GM12878 (cell line): ENCODE data around the gene MCF2L2. TPM values are rescaled to one million over a fixed set of nuclear protein-coding genes. Genes with fewer than 3 reads are reported as not detected.

Source experiments
- ATAC-seq: fragments of 200-7000 bp; cut with Tn5 transposase; 3 replicates; pipeline ENCODE4 v1.9.1; 2020; ENCODE audit warnings: mild to moderate bottlenecking, moderate library complexity
- BruUV-seq: library from RNA; stranded (reverse); fragments of 400-500 nt; replicated peaks from 2 replicates; lab custom pipeline; 2021; lab: Mats Ljungman, UMichigan
- CTCF ChIA-PET: fragments of 300-600 bp; sonication (Branson Sonifier 250); formaldehyde crosslinking; extraction: SDS; loops from one replicate; lab custom pipeline; 2021; ENCODE audit warnings: inconsistent platforms; lab: Yijun Ruan, JAX
- POLR2A ChIA-PET: fragments of 350-600 bp; formaldehyde crosslinking; extraction: SDS; loops from one replicate; lab custom pipeline; 2021; ENCODE audit warnings: inconsistent platforms; lab: Charles Lee
- RAD21 ChIA-PET: fragments of 300-600 bp; sonication (Branson Sonifier 250); formaldehyde crosslinking; loops from one replicate; lab custom pipeline; 2023; ENCODE audit warnings: antibody characterized with exemption; ENCODE audit not compliant: unreplicated experiment; lab: Charles Lee
- SMC1A ChIA-PET: fragments of 300-600 bp; sonication (Branson Sonifier 250); formaldehyde crosslinking; loops from one replicate; lab custom pipeline; 2023; ENCODE audit not compliant: unreplicated experiment, uncharacterized antibody; lab: Charles Lee
- DNase-seq: peaks from one replicate; pipeline ENCODE4 v3.0.0-alpha.2; 2011; ENCODE audit warnings: low read depth, low spot score
- FAIRE-seq: peaks from 3 replicates; lab custom pipeline; 2011; peaks lifted over from hg19 to GRCh38; lab: Jason Lieb, UNC
- H2AFZ ChIP-seq: 2 replicates; pipeline ENCODE4 v1.6.0; 2011; ENCODE audit warnings: low read depth, low read length, control low read depth; ENCODE audit not compliant: control insufficient read depth
- H3K27ac ChIP-seq: 2 replicates; pipeline ENCODE4 v1.5.1; 2011; ENCODE audit warnings: control low read depth; ENCODE audit not compliant: control insufficient read depth, insufficient read depth
- H3K27me3 ChIP-seq, 2 experiments: replicated peaks in 1 of 2; 2 replicates each; pipeline versions ENCODE4 v1.6.0 to v1.6.1; 2011; ENCODE audit warnings: low read length in 1 of 2; ENCODE audit not compliant: control insufficient read depth in 2 of 2, insufficient read depth in 2 of 2
- H3K36me3 ChIP-seq, 2 experiments: 2 replicates each; pipeline ENCODE4 v1.5.1; 2011; ENCODE audit warnings: low read length in 1 of 2; ENCODE audit not compliant: control insufficient read depth in 2 of 2, insufficient read depth in 2 of 2
- H3K4me1 ChIP-seq: 2 replicates; pipeline ENCODE4 v1.6.1; 2011; ENCODE audit warnings: mild to moderate bottlenecking, low read length, moderate library complexity, mixed read lengths; ENCODE audit not compliant: control insufficient read depth, insufficient read depth
- H3K4me2 ChIP-seq: 2 replicates; pipeline ENCODE4 v1.6.0; 2011; ENCODE audit warnings: control low read depth; ENCODE audit not compliant: control insufficient read depth, insufficient read depth
- H3K4me3 ChIP-seq: fragments of 200-600 bp; sonication (generic); 2 replicates; pipeline ENCODE4 v1.5.1; 2016
- H3K79me2 ChIP-seq: 2 replicates; pipeline ENCODE4 v1.6.0; 2011; ENCODE audit warnings: low read length; ENCODE audit not compliant: control insufficient read depth, insufficient read depth
- H3K9ac ChIP-seq: 2 replicates; pipeline ENCODE4 v1.8.0; 2011; ENCODE audit warnings: low read length, control low read depth, mixed read lengths; ENCODE audit not compliant: control insufficient read depth, insufficient read depth
- H3K9me3 ChIP-seq: replicated peaks from 3 replicates; pipeline ENCODE4 v1.5.1; 2011; ENCODE audit warnings: mild to moderate bottlenecking, low read length; ENCODE audit not compliant: control insufficient read depth, insufficient read depth
- H4K20me1 ChIP-seq: 2 replicates; pipeline ENCODE4 v1.6.0; 2011; ENCODE audit not compliant: control insufficient read depth, insufficient read depth
- BRCA1 ChIP-seq: IDR thresholded peaks from 2 replicates; pipeline ENCODE4 v1.6.1; 2011; ENCODE audit warnings: low read depth, low read length, improper control_type of control experiment
- CBX3 ChIP-seq: fragments of 200-600 bp; sonication (generic); IDR thresholded peaks from 2 replicates; pipeline ENCODE4 v1.6.1; 2016; ENCODE audit warnings: low read depth, borderline replicate concordance
- CREM ChIP-seq: IDR thresholded peaks from 2 replicates; pipeline ENCODE4 v1.6.1; 2014; ENCODE audit warnings: antibody characterized with exemption, low read depth
- DPF2 ChIP-seq: fragments of 450-650 bp; IDR thresholded peaks from 2 replicates; pipeline ENCODE4 v1.6.1; 2017; ENCODE audit warnings: mild to moderate bottlenecking
- FOS ChIP-seq: IDR thresholded peaks from 3 replicates; pipeline ENCODE4 v1.6.1; 2011; ENCODE audit warnings: borderline replicate concordance; ENCODE audit not compliant: insufficient read length; ENCODE audit errors: extremely low read depth
- HDAC2 ChIP-seq: fragments of 200-600 bp; sonication (generic); IDR thresholded peaks from 2 replicates; pipeline ENCODE4 v1.6.1; 2017
- HDAC6 ChIP-seq: fragments of 200-600 bp; sonication (generic); IDR thresholded peaks from one replicate; pipeline ENCODE4 v1.8.0; 2017; ENCODE audit warnings: antibody characterized with exemption; ENCODE audit not compliant: unreplicated experiment
- PAX8 ChIP-seq: fragments of 450-650 bp; IDR thresholded peaks from 2 replicates; pipeline ENCODE4 v1.6.1; 2017; ENCODE audit warnings: mild to moderate bottlenecking, moderate library complexity
- RBBP5 ChIP-seq: fragments of 200-600 bp; sonication (generic); conservative IDR thresholded peaks from 2 replicates; pipeline ENCODE4 v1.6.1; 2016
- SIN3A ChIP-seq: IDR thresholded peaks from 2 replicates; pipeline ENCODE4 v1.6.1; 2012; ENCODE audit warnings: low read depth, low read length, improper control_type of control experiment
- SMC3 ChIP-seq: IDR thresholded peaks from 2 replicates; pipeline ENCODE4 v1.6.1; 2011; ENCODE audit warnings: low read length, improper control_type of control experiment, borderline replicate concordance
- SRF ChIP-seq, 2 experiments: IDR thresholded peaks; 2 replicates each; pipeline ENCODE4 v1.6.1; 2011; ENCODE audit warnings: low read depth in 2 of 2, low read length in 2 of 2, mild to moderate bottlenecking in 1 of 2, moderate library complexity in 1 of 2
- TCF12 ChIP-seq: IDR thresholded peaks from 2 replicates; pipeline ENCODE4 v1.6.1; 2011; ENCODE audit warnings: low read depth, mild to moderate bottlenecking, low read length
- ZSCAN29 ChIP-seq: fragments of 450-650 bp; IDR thresholded peaks from 2 replicates; pipeline ENCODE4 v1.6.1; 2017; ENCODE audit warnings: mild to moderate bottlenecking, moderate library complexity
- ZZZ3 ChIP-seq: IDR thresholded peaks from 2 replicates; pipeline ENCODE4 v1.6.1; 2011; ENCODE audit warnings: low read depth; ENCODE audit not compliant: control insufficient read depth, insufficient read length
- WGBS: methylation state at CpG from one replicate; pipeline ENCODE4 v1.1.6; 2016; ENCODE audit warnings: low lambda C conversion rate; ENCODE audit not compliant: insufficient replicate concordance, insufficient coverage; ENCODE audit errors: missing lambda C conversion rate; 5-methylcytosine and 5-hydroxymethylcytosine counted together
- in situ Hi-C: fragments of 300-500 bp; cut with MboI; formaldehyde crosslinking; loops from 9 replicates; pipeline ENCODE4 v1.14.3; 2018; ENCODE audit warnings: mixed read lengths
- intact Hi-C: fragments of 100-400 bp; cut with micrococcal nuclease; formaldehyde crosslinking; loops from one replicate; pipeline ENCODE4 v1.14.2; 2022; ENCODE audit not compliant: unreplicated experiment
- polyA plus RNA-seq, 11 experiments: library from polyadenylated mRNA; depleted of rRNA in 4 of 11; unstranded in 6 of 11; stranded (reverse) in 5 of 11; fragments of >200 nt; fragmentation: Nextera tagmentation in 4 of 11; fragmentation: Illumina TruSeq in 1 of 11; extraction: Ambion mirVana in 4 of 11; extraction: Trizol in 1 of 11; gene quantifications; 1 replicate in 1 of 11; 2 replicates in 10 of 11; pipeline versions ENCODE4 v1.2.1 to v1.2.3, GENCODE V29; 2011 to 2016; ENCODE audit warnings: inconsistent platforms in 2 of 11, missing spikeins in 2 of 11, low read depth in 1 of 11
- total RNA-seq, 4 experiments: library from RNA; depleted of rRNA in 3 of 4; stranded (reverse); fragments of >200 nt in 3 of 4; fragmentation: Illumina TruSeq in 1 of 4; extraction: Trizol in 1 of 4; gene quantifications; 2 replicates each; pipeline versions ENCODE4 v1.2.1 to v1.2.3, GENCODE V29; 2013 to 2021
- TF ChIP-seq, protein P1 (sequence below): IDR thresholded peaks from 2 replicates; pipeline ENCODE4 v1.6.1; 2012; ENCODE audit warnings: low read depth, low read length, improper control_type of control experiment
- TF ChIP-seq, protein P2 (sequence below): IDR thresholded peaks from 2 replicates; pipeline ENCODE4 v1.6.1; 2011; ENCODE audit warnings: low read depth, mild to moderate bottlenecking, low read length, moderate library complexity, borderline replicate concordance; ENCODE audit errors: extremely low read depth
- TF ChIP-seq, protein P3 (sequence below): IDR thresholded peaks from 2 replicates; pipeline ENCODE4 v1.6.1; 2011; ENCODE audit warnings: mild to moderate bottlenecking, low read depth, low read length, moderate library complexity; ENCODE audit not compliant: insufficient replicate concordance

The MCF2L2 gene
- total and polyA plus RNA-seq, 10 of the 15 experiments (the other 5 are each of a cell fraction or from before 2014, with no cell fraction given) = 0.37 to 2.8 (median 1.4) TPM

DNA sequence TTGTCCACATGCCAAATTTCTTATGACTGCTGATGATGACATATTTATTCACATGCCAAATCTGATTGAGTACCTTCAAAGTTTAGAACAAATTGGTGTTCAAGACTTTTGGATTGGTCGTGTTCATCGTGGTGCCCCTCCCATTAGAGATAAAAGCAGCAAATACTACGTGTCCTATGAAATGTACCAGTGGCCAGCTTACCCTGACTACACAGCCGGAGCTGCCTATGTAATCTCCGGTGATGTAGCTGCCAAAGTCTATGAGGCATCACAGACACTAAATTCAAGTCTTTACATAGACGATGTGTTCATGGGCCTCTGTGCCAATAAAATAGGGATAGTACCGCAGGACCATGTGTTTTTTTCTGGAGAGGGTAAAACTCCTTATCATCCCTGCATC is 158.1 kb downstream of the MCF2L2 start:
- ATAC-seq = no peak
- no peaks in the 10 kb centered on the region for H4K20me1 ChIP-seq
- no peak overlapping the region for H3K4me3 ChIP-seq
- H3K4me2 ChIP-seq = no peak overlapping the region
- H3K36me3 ChIP-seq = no peaks in the 10 kb centered on the region
- DNase-seq = no peak
- POLR2A ChIA-PET = no interaction called here
- WGBS = 42% methylated on average over 7 of the region's 7 CpGs
- H3K9ac ChIP-seq = no peak overlapping the region
- no peak for FAIRE-seq
- no peaks in the 10 kb centered on the region for H3K9me3 ChIP-seq
- in situ Hi-C loops = no loop called here
- H2AFZ ChIP-seq = no peak overlapping the region
- CTCF ChIA-PET = interaction anchor here (0.7 kb wide), 1 partner anchor 188 kb away, joined by 3 read pairs; no protein-coding TSS in a partner anchor
- H3K79me2 ChIP-seq = no peaks in the 10 kb centered on the region
- H3K27me3 ChIP-seq = no peaks in the 10 kb centered on the region; a peak in 1 of 4 replicates
- H3K27ac ChIP-seq = no peak overlapping the region
- SMC1A ChIA-PET = interaction anchor here (1.3 kb wide), 1 partner anchor 16 kb away, joined by 3 read pairs; no protein-coding TSS in a partner anchor
- RAD21 ChIA-PET = no interaction called here
- no peaks in the 10 kb centered on the region for H3K4me1 ChIP-seq
- TF ChIP-seq, protein P1, sequence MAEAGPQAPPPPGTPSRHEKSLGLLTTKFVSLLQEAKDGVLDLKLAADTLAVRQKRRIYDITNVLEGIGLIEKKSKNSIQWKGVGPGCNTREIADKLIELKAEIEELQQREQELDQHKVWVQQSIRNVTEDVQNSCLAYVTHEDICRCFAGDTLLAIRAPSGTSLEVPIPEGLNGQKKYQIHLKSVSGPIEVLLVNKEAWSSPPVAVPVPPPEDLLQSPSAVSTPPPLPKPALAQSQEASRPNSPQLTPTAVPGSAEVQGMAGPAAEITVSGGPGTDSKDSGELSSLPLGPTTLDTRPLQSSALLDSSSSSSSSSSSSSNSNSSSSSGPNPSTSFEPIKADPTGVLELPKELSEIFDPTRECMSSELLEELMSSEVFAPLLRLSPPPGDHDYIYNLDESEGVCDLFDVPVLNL = no peak
- TF ChIP-seq, protein P2, sequence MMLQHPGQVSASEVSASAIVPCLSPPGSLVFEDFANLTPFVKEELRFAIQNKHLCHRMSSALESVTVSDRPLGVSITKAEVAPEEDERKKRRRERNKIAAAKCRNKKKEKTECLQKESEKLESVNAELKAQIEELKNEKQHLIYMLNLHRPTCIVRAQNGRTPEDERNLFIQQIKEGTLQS = no peak
- no peak for TF ChIP-seq PAX8
- no peak for TF ChIP-seq HDAC2
- no peak for TF ChIP-seq SIN3A
- intact Hi-C loops = no loop called here
- no TSS peak for BruUV-seq

DNA sequence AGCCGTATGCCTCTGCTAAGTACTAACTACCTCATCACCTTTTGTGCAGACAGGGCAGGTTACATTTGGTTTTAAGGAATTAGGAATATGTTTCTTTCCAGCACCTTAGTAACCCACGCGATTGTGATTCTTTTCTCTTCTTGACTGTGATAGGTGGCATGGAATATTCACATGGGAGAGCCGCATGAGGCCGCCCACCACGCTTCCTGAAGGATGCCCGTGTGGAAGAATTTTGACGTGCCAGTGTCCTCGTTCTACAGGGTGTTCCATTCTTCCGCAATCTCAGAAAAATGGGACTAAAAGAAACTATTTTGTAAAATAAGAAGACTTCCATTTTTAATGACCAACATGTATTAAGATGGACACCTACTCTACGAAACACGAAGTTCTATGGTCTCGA is 159.1 kb downstream of the MCF2L2 start:
- BruUV-seq = no TSS peak
- Histone ChIP-seq H4K20me1 (no peaks in the 10 kb centered on the region), H3K27ac (no peak overlapping the region), H3K4me3 (no peak overlapping the region), H3K9me3 (no peaks in the 10 kb centered on the region), H3K4me1 (no peaks in the 10 kb centered on the region), H3K79me2 (no peaks in the 10 kb centered on the region), H3K27me3 (peaks cover 0 to under 1% of the 10 kb centered on the region in 2 experiments; a peak in 2 of 4 replicates), H3K36me3 (no peaks in the 10 kb centered on the region), H3K9ac (no peak overlapping the region), H2AFZ (no peak overlapping the region), H3K4me2 (no peak overlapping the region)
- RAD21 ChIA-PET = interaction anchor here (0.6 kb wide), 1 partner anchor 37 kb away, joined by 3 read pairs; no protein-coding TSS in a partner anchor
- SMC1A ChIA-PET = no interaction called here
- ATAC-seq (no peak), DNase-seq (no peak), FAIRE-seq (no peak)
- CTCF ChIA-PET = no interaction called here
- in situ Hi-C loops = no loop called here
- intact Hi-C loops = no loop called here
- POLR2A ChIA-PET = no interaction called here
- 83% methylated on average over 13 of the region's 13 CpGs for WGBS
- no peak for TF ChIP-seq SMC3
- no peak for TF ChIP-seq FOS
- TF ChIP-seq BRCA1 = no peak
- TF ChIP-seq ZSCAN29 = no peak
- TF ChIP-seq, protein P3, sequence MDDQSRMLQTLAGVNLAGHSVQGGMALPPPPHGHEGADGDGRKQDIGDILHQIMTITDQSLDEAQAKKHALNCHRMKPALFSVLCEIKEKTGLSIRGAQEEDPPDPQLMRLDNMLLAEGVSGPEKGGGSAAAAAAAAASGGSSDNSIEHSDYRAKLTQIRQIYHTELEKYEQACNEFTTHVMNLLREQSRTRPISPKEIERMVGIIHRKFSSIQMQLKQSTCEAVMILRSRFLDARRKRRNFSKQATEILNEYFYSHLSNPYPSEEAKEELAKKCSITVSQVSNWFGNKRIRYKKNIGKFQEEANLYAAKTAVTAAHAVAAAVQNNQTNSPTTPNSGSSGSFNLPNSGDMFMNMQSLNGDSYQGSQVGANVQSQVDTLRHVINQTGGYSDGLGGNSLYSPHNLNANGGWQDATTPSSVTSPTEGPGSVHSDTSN = no peak
- TF ChIP-seq ZZZ3 = no peak
- no peak for TF ChIP-seq TCF12
- no peak for TF ChIP-seq HDAC6
- no peak for TF ChIP-seq SRF (IDR thresholded peaks at IDR 0.05; ENCODE audit: low read depth in 2 of 2, low read length in 2 of 2)
- no peak for TF ChIP-seq DPF2
- no peak for TF ChIP-seq RBBP5
- TF ChIP-seq CBX3 = no peak
- no peak for TF ChIP-seq CREM
